Adrenal gland (tissue), 5 donors: ENCODE measurements around the gene MALRD1.

Experiments
- CTCF ChIP-seq, 6 experiments: fragments of 450-650 bp in 4 of 6; fragments of 200-600 bp in 2 of 6; sonication (generic) in 1 of 6; IDR thresholded peaks; 1 replicate in 5 of 6; 2 replicates in 1 of 6; pipeline versions ENCODE4 v1.5.1 to v1.8.0; 2016 to 2021; ENCODE audit warnings: antibody characterized with exemption in 6 of 6, mild to moderate bottlenecking in 2 of 6, moderate library complexity in 1 of 6
- POLR2A ChIP-seq, 2 donors: fragments of 450-650 bp; IDR thresholded peaks; one replicate each; pipeline ENCODE4 v1.6.1; 2017; ENCODE audit warnings: antibody characterized with exemption in 2 of 2, mild to moderate bottlenecking in 2 of 2, moderate library complexity in 1 of 2
- donor health status: DM: no; HTN: no; CAD: no.

DNA sequence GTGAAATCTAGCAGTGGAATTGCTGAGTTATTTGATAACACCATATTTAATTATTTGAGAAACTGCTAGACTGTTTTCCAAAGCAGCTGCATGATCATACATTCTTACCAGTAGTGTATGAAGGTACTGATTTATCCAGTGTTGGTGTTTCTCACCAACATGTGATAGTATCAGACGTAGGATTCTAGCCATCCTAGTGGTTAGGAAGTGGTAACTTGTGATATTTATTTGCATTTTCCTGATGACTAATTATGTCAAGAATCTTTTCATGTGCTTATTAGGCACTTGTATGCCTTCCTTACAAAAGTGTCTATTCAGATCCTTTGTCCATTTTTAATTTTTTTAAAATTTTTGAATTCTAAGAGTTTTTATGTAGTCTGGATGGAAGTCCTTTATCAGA is 713.4 kb downstream of the MALRD1 start:
- TF ChIP-seq CTCF (IDR thresholded peaks at IDR 0.05) (no peak), POLR2A (IDR thresholded peaks at IDR 0.05) (no peak)
